GM19099 (cell line): ENCODE data around the gene SEC23B.

Source experiments
- POLR2A ChIP-seq: IDR thresholded peaks from 3 replicates; pipeline ENCODE4 v1.6.1; 2011; ENCODE audit warnings: low read depth; ENCODE audit not compliant: insufficient read length; ENCODE audit errors: extremely low read depth

Gene SEC23B

GRCh38 chr20:18514127-18514526, 6.4 kb downstream of the SEC23B start:
- TF ChIP-seq POLR2A, result no peak

GRCh38 chr20:18515973-18516372, 8.2 kb downstream of the SEC23B start:
- no peak for TF ChIP-seq POLR2A

GRCh38 chr20:18523066-18523465, 15.3 kb downstream of the SEC23B start:
- no peak for TF ChIP-seq POLR2A

DNA sequence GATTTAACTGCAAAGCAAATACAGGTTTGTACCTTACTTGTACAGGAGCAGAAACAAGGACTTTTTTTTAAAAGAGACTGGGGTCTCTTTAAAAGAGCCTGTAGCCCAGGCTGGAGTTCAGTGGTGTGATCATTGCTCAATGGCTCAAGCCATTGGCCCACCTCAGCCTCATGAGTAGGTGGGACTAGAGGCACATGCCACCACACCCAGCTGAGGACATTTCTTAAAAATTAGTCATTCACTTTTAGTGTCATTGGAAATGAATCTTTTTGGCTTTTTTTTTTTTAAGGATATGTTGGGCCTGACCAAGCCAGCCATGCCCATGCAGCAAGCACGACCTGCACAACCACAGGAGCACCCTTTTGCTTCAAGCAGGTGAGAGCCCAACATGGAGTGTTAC, 16.9 kb downstream of the SEC23B start:
- TF ChIP-seq POLR2A, result no peak

DNA sequence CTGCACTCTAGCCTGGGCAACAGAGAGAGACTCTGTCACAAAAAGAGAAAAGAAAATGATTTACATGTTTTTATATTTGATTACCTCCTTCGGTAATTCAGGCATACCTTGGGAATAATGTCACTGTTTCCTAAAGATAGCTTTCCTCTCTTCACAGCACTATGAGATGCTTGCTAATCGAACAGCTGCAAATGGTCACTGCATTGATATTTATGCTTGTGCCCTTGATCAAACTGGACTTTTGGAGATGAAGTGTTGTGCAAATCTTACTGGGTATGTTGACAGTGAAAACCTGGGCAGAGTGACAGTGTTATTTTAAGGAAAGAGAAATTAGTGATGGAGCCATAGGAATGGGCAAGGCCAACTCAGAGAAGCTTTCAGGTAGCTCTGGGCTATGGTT, 19.6 kb downstream of the SEC23B start:
- no peak for TF ChIP-seq POLR2A

GRCh38 chr20:18527836-18528235, 20.1 kb downstream of the SEC23B start:
- no peak for TF ChIP-seq POLR2A

DNA sequence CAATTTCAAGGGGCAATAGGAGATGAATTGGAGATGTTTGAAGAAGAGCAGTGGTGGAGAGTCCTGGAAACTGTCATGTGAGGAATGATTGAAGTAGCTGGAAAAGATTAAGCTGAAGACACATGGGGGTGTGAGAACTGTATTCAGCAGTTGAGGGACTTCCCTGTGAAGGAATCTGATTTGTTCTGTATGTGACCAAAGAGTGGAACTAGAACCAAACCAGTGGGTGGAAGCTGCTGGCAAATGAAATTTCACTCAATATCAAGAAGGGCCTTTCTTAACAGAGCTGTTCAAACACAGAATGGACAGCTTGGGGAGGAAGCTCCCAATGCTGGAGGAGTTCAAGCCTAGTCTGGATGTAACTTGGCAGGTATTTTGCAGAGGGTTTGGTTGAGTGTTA, 21.3 kb downstream of the SEC23B start:
- no peak for TF ChIP-seq POLR2A

GRCh38 chr20:18532626-18533025, 24.9 kb downstream of the SEC23B start:
- no peak for TF ChIP-seq POLR2A

- no peak for TF ChIP-seq POLR2A
Observed at GRCh38 chr20:18533491-18533890, 25.8 kb downstream of the SEC23B start.

GRCh38 chr20:18533978-18534644, 26.4 kb downstream of the SEC23B start:
- TF ChIP-seq POLR2A, result no peak

- TF ChIP-seq POLR2A, result no peak
Observed at GRCh38 chr20:18537651-18538050, 29.9 kb downstream of the SEC23B start.

DNA sequence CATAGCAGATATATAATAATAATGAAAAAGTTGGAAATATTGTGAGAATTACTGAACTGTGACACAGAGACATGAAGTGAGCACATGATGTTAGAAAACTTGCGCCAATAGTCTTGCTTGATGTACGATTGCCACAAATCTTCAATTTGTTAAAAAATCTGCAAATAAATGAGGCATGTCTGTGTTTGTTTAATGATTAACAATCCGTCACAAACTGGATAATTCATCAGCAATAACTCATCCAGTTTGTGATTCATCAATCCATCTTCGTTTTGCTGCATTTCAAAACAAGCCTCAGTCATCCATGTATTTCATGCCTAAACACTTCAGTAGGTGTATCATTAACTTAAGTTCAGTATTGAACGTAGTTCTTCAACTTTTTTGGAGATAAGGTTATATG, 34.0 kb downstream of the SEC23B start:
- no peak for TF ChIP-seq POLR2A

- no peak for TF ChIP-seq POLR2A
Observed at GRCh38 chr20:18543216-18543615, 35.5 kb downstream of the SEC23B start.

- TF ChIP-seq POLR2A, result no peak
Observed at GRCh38 chr20:18543932-18544331, 36.2 kb downstream of the SEC23B start.

GRCh38 chr20:18545566-18545965, 37.8 kb downstream of the SEC23B start:
- no peak for TF ChIP-seq POLR2A

DNA sequence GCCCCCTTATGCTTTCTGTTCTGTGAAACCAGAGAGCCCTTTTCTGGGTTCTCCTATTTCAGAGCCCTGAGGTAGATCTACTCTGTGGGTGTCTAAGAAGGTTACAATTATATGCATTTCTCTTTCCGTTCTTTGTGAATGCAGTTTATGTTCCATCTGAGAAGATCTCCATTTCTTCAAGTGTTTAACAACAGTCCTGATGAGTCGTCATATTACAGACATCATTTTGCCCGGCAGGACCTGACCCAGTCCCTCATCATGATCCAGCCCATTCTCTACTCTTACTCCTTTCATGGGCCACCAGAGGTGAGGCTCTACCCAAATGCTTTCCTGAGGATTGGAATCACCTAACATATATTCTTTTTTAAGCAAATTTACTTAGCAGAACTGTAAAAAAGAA, 40.7 kb downstream of the SEC23B start:
- TF ChIP-seq POLR2A, result no peak

DNA sequence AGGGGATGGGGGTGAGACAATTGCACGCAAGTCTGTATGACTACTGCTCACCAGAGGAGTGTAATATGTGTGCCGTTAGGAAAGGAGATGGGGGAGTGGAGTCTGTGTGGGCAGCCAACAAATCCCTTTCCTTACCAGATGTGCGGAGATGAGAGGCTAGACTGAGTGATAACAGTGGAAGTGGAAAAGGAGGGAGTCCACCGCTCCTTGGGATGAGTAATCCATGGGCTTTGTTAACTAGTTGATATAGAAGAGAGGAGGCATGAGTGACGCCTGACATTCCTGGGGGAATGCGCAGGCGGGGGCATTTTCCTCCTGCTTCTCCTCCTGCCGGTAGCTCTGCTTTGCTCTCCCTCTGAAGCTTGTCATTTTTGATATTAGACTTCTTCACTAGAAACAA, 46.0 kb downstream of the SEC23B start:
- TF ChIP-seq POLR2A, result no peak
